Measurements from ENCODE around the gene NHSL2. TPM values are rescaled to one million over a fixed set of nuclear protein-coding genes. Genes with fewer than 3 reads are reported as not detected.

Gene NHSL2
- total RNA-seq, 4 donors from 2014 or later: 5.5 to 11.7 (median 7.2) TPM

GRCh38 chrX:72080150-72080549 is 169.5 kb downstream of the NHSL2 start:
- Histone ChIP-seq H3K36me3 (no peaks in the 10 kb centered on the region), H3K27me3 (no peaks in the 10 kb centered on the region), H3K9me3 (no peaks in the 10 kb centered on the region), H3K4me3 (replicated peaks in 1 of 3) (no peak overlapping the region), H3K27ac (peak overlapping the region in 1 of 3 donors; percentile 15), H3K4me1 (peaks cover 0 to 8% of the 10 kb centered on the region in 2 donors)
- TF ChIP-seq POLR2A (IDR thresholded peaks at IDR 0.05) (no peak), CTCF (IDR thresholded peaks at IDR 0.05) (no peak)
- 67% methylated on average over 6 of the region's 7 CpGs; no CpG with 5 or more reads in 1 of the 2 donors for WGBS, 2 donors
- intact Hi-C loops (cut with DNase I): no loop called here
- DNase-seq: no peak

GRCh38 chrX:72080800-72081199 is 170.2 kb downstream of the NHSL2 start:
- no peak for TF ChIP-seq CTCF (IDR thresholded peaks at IDR 0.05)
- TF ChIP-seq POLR2A (IDR thresholded peaks at IDR 0.05): no peak
- Histone ChIP-seq H3K9me3 (no peaks in the 10 kb centered on the region), H3K4me3 (replicated peaks in 1 of 3) (no peak overlapping the region), H3K36me3 (no peaks in the 10 kb centered on the region), H3K27me3 (no peaks in the 10 kb centered on the region), H3K4me1 (peaks cover 0 to 8% of the 10 kb centered on the region in 2 donors), H3K27ac (peak overlapping the region in 1 of 3 donors; percentile 24)
- DNase-seq: no peak
- 79 to 90% methylated on average over 4 to 6 of the region's 7 CpGs for WGBS, 2 donors
- intact Hi-C loops (cut with DNase I): no loop called here

GRCh38 chrX:72081605-72082320 is 171.1 kb downstream of the NHSL2 start:
- Histone ChIP-seq H3K27ac (no peak overlapping the region), H3K27me3 (no peaks in the 10 kb centered on the region), H3K36me3 (no peaks in the 10 kb centered on the region), H3K4me1 (peaks cover 0 to 8% of the 10 kb centered on the region in 2 donors), H3K9me3 (no peaks in the 10 kb centered on the region), H3K4me3 (replicated peaks in 1 of 3) (no peak overlapping the region)
- 74 to 83% methylated on average over 11 to 12 of the region's 12 CpGs for WGBS, 2 donors
- intact Hi-C loops (cut with DNase I): no loop called here
- no peak for TF ChIP-seq POLR2A (IDR thresholded peaks at IDR 0.05)
- TF ChIP-seq CTCF (IDR thresholded peaks at IDR 0.05): no peak
- DNase-seq: no peak

GRCh38 chrX:72083291-72083690 is 172.6 kb downstream of the NHSL2 start:
- Histone ChIP-seq H3K4me1 (peaks cover 0 to 3% of the 10 kb centered on the region in 2 donors), H3K4me3 (replicated peaks in 1 of 3) (no peak overlapping the region), H3K36me3 (no peaks in the 10 kb centered on the region), H3K27me3 (no peaks in the 10 kb centered on the region), H3K9me3 (no peaks in the 10 kb centered on the region), H3K27ac (no peak overlapping the region)
- intact Hi-C loops (cut with DNase I): no loop called here
- no peak for TF ChIP-seq CTCF (IDR thresholded peaks at IDR 0.05)
- TF ChIP-seq POLR2A (IDR thresholded peaks at IDR 0.05): no peak
- 73 to 93% methylated on average over 2 of the region's 2 CpGs for WGBS, 2 donors
- DNase-seq: no peak

- 83 to 100% methylated on average over 1 of the region's 1 CpG for WGBS, 2 donors
- no peaks in the 10 kb centered on the region for H3K36me3 ChIP-seq
- H3K9me3 ChIP-seq: no peaks in the 10 kb centered on the region
- no peaks in the 10 kb centered on the region for H3K4me1 ChIP-seq
- intact Hi-C loops (cut with DNase I): no loop called here
- H3K4me3 ChIP-seq (replicated peaks in 1 of 3): no peak overlapping the region
- TF ChIP-seq POLR2A (IDR thresholded peaks at IDR 0.05) (no peak), CTCF (IDR thresholded peaks at IDR 0.05) (no peak)
- no peak overlapping the region for H3K27ac ChIP-seq
- DNase-seq: no peak
- no peaks in the 10 kb centered on the region for H3K27me3 ChIP-seq
Measured at GRCh38 chrX:72084114-72084513, 173.5 kb downstream of the NHSL2 start.

All from thyroid gland (tissue), 4 donors.